Middle frontal gyrus (tissue), 1 donor: ENCODE data around the gene ANKRD30BL.
"Not testable (repeated sequence)": the region's sequence is repeated elsewhere in the genome, so short reads cannot be mapped to it uniquely, and the experiment has no call there.

Source experiments
- DNase-seq: peaks from one replicate; pipeline ENCODE4 v3.0.0-alpha.2; 2015; ENCODE audit warnings: low spot score; ENCODE audit errors: extremely low spot score

ANKRD30BL gene, protein sequence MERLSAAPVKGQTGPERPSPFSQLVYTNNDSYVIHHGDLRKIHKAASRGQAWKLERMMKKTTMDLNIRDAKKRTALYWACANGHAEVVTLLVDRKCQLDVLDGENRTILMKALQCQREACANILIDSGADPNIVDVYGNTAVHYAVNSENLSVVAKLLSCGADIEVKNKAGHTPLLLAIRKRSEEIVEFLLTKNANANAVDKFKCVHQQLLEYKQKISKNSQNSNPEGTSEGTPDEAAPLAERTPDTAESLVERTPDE

GRCh38 chr2:132161161-132162124, at the start of gene ANKRD30BL:
Gene ANKRD30BL, minus strand, starts transcription at chr2:132161952. Its CDS starts 247 bp downstream, at chr2:132161705.
- DNase-seq = not testable (repeated sequence)

DNA sequence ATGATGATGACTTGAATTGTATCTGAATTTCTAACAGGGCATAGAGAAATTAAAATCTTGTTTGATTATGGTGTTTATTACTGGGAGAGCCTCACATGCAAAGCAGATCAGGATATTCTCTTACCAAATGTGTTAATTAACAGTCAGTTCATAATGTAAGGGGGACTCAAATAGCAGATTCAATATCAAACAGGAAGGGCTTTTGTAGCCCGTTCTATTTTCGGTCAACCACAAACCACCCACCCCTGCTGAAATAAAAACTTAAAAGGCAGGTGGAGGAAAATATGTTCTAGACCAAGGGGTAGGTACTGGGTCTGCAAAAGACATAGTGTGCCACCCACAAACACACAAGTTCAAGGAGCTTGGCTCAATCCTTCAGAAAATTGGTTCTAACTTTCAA, 41.1 kb upstream of the ANKRD30BL start:
- DNase-seq = not testable (repeated sequence)

- DNase-seq = not testable (repeated sequence)
Measured at GRCh38 chr2:132192854-132193253, 31.1 kb upstream of the ANKRD30BL start.

DNA sequence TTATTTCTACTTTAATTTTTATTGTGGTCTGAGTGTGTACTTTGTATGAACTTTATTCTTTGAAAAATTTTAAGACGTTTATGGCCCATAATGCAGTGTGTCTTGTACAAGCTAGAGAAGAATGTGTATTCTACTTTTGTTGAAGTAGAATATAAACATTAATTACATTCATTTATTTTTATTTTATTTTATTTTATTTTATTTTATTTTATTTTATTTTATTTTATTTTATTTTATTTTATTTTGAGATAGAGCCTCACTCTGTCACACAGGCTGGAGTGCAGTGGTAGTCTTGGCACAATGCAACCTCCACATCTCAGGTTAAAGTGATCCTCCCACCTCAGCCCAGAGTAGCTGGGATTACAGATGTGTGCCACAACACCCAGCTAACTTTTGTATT, 5.3 kb upstream of the ANKRD30BL start:
- DNase-seq = not testable (repeated sequence)

- DNase-seq = not testable (repeated sequence)
Measured at GRCh38 chr2:132162125-132162660, 441 bp upstream of the ANKRD30BL start.

DNA sequence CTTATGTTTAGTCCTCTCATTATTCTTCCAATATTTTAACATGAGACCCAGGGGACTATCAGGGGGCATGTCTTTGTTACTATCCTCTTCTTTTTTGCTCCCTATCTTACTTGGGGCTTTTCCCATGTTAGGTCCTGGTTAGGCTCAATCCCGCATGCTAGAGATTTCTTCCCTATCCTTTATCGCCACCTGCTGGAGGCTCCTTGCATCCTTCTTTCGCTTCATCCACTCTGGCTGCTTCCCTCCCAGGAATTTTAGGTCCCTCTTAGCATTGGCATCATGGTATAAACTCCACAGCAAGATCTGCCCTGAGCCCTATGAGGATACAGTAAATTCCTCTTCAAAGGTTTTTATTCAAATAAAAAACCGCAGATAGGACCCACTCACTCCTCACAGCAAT, 15.0 kb downstream of the ANKRD30BL start:
- not testable (repeated sequence) for DNase-seq
